GM19324 (cell line): ENCODE data around the gene PDIK1L.

ENCODE experiments used
- ATAC-seq: cut with Tn5 transposase; IDR thresholded peaks from one replicate; pipeline ENCODE4 v1.9.1; 2021; ENCODE audit warnings: mild to moderate bottlenecking, moderate library complexity; ENCODE audit not compliant: unreplicated experiment, low FRiP score

The PDIK1L gene

DNA sequence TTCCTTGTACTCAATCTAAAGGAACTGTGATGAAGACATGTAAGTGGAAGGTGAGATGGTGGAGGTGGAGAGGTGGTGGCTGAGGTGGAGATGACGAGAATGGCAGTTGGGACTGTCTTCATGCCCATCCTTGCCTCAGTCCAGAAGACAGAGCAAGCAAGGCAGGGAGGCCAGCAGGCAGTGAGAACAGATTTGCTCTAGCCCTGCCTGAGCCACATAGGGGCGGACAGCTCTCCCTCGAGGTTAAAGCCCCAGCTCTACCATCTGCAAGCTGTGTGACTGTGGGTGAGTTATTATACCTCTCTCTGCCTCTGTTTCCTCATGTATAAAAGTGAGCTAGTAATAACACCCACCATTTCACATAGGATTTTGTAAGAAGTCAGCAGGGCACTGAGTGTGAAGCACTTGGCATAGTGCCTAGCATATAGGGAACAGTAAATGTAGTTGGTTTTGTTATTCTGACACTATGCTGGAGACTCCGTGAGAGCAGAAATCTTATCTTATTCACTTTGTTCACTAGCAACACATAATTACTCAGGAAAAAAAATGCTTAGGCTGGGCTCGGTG, 42.4 kb downstream of the PDIK1L start:
- no peak for ATAC-seq

DNA sequence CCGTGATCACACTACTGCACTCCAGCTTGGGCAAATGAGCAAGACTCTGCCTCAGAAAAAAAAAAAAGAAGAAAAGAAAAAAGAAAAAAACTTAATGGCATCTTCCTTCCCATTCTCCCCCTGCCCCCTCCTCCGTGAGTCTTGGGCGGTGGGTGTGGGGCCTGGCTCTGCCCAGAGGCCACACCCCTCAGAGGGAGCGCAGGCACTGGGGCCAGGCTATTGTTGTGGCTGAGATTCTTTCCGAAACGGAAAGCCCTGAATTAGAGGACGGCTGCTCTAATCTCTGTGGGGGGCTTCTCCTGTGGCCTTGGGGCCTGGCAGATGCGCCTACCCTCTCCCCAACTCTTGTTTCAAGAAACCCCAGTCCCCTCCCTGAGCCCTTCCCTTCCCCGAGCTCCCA, 43.1 kb downstream of the PDIK1L start:
- no peak for ATAC-seq

DNA sequence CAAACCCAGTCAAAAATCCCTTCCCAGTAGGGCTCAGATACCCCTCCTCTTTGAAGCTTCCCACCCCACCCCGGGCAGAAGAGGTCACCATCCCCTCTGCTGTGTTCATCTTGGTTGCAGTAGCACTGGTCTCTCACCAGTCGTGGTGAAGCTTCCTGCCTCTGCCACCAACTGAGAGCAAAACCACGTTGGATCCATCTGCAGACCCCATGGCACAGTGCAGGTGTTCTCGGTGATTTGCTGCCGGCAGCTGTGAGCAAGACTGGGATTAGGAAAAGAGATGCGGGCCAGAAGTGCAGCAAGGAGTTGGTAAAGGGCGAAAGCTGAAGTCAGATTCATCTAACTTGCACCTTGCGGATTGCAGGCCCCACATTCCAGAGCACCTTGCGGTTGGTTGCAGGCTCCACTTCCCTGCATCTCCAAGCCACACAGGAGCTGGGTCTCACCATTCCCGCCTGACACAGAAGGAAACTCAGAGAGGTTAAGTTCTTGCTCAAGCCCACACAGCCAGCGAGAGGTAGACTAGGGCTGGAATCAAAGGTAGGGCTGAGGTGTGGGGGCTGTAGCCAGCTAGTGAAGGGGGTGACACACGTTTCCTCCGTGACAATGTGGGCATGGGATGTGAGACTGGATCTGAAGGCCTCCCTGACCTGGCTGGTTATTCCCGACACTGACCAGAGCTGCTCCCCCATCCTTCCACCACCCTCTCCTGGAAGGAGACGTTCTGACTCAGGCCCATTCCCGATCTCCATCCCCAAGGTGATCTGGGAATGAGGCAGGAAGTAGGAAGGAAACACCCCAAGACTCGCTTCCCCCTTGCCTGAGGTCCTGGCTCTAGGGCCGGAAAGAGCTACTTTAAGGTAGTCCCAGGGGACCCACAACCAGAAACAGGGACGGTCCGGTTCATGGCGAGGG, 44.0 kb downstream of the PDIK1L start:
- no peak for ATAC-seq

DNA sequence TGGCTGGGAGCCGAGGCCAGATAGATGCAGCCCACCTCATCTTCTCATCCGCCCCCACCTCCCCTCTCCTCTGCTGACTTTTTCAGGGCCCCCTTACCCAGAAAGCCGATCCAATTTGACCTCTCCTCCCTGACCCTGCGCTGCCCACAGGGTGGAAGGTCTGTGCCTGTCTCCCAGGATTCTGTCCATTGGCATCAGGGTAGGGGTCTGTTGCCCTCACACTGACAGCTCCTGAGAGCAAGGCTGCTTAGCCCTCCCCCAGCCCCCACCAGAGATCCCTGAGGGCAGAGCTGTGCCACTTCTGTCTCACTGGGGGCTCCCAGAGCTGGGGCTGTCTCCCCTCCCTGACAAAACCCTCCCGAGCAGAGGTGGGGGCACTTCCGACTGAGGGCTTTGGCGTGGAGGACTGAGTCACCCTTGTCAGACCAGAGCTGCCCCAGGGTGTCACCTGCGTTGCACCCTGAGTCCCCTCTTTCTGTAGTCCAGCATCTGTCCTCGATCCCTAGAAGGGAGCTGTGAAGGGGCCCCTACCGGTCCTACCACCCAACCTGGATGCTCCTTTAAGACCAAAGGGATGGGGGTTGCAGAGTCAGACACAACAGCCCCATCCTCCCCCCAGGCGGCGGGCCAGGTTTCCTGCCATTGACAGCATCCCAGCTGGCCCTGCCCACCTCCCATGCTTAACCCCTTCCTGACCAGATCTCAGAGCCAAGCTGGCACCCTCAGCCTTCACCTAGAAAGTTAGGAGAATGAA, 44.8 kb downstream of the PDIK1L start:
- ATAC-seq, result no peak

DNA sequence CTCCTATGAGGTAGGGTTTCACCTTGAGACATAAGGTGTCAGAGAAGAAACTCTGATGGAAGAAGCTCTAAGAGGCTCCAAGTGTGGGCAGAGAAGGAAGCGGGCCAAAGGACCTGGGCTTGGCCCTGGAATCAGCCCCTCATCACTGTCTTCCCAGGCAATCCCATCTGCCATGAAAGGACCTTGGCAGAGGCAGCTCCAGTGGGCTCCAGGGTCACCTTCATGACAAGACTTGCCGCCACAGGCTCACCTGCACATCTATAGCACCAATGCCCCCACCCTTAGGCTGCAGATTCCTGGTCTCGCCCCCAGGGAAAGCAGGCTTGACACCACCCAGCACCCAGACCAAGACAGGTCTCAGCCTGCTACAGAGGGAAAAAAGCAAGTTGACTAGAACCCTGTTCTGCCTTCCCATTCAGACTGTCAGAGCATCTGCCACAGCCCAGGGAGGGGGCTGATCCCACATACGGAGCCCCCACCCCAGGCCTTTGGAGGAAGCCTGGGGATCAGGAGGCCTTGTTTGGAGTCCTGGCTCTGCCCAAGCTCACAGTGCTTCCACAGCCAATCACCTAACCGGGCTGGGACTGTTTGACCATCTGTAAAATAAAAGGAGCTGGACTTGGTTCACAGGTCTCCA, 46.8 kb downstream of the PDIK1L start:
- no peak for ATAC-seq

DNA sequence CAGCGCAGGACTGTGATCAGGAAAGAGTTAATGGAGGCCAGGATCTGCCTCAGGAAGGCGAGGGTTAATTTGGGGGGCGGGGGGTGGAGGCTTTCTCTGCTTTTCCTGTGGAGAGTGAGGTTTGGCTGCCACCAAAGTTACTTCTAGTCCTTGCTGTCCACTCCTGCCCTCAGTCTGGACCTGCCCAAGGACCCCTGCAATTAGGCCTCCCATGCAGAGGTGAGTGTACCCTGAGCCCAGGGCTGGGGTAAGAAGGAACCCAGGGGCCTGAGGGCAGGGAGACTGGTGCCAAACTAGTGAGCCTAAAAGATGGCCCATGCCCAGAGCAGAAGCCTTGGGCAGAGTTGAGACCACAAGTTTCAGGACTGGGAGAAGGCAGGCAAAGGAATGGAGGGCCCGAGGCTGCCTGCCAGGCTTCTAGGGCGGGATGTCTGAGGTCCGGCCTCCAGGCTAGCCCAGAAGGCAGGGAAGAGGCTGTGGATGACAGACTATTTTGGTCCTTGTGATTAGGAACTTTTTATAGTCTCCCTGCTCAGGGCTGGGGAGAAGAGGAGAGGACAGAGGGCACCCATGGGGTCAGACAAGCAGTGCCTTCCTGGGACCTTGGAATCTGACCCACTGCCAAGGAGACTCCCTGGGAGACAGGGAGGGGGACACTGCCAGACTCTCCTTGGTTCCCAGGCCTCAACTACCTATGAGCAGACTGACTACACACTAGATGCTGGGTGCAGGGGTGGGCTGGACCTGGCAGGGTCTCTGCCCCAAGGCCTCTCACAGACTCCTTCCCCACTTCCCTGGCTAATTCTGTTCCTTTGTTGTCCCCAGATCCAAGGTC, 47.5 kb downstream of the PDIK1L start, which contains the start of gene FAM110D:
Gene FAM110D, plus strand, starts transcription at position 172 of the 835 bp plus-strand sequence. CDS start 2,213 bp downstream, outside the sequence.
- ATAC-seq, result no peak

DNA sequence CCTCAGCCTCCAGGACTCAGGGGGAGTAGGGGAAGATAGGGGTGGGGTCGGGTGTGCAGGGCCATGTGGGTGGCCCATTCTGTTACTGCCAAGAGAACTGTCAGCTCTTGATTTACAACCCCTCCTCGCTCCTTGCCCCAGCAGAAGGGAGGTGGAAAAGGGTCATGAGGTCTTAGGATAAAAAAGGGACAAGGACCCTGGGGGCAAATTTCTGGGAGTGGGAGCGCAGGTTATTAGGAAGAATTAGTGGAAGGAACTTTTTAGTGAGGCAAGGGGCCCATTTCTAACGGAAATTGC, 48.1 kb downstream of the PDIK1L start:
- no peak for ATAC-seq

DNA sequence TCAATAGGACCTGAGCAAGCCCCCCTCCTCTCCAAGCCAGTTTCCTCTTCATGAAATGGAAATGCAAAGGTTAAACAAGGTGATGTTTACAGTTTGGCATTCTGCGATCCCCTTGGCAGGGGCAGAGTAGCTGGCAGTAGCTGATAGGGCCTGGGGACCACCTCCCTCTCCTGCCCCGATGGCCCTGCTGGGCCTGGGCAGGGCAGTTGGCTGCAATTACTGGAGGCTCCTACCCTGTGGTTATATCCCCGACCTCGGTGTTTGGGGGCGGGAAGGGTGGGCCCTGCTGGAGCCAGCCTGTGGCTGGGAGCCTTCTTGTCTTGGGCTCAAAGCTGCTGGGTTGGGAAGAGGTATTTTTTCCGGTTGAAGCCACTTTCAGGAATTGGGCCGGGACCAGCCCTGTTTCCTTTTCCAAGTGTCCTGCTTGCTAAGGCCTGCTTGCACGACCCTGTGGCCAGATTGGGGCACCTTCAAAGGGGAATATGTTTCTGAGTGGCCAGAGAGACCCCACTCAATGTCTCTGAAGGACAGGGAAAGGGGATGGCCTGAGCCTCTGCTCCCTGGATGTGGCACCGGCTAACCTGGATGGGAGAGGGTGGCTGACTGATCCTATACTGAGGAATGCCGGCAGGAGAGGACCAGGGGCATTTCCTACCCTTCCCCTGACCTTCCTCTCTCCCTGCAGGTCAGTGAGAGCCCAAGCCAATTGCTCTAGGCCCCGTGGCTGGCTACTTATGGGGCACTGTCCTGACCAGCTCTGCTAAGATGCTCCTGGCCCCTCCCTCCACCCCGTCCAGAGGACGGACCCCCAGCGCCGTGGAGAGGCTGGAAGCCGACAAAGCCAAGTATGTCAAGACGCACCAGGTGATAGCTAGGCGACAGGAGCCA, 49.1 kb downstream of the PDIK1L start:
- no peak for ATAC-seq

DNA sequence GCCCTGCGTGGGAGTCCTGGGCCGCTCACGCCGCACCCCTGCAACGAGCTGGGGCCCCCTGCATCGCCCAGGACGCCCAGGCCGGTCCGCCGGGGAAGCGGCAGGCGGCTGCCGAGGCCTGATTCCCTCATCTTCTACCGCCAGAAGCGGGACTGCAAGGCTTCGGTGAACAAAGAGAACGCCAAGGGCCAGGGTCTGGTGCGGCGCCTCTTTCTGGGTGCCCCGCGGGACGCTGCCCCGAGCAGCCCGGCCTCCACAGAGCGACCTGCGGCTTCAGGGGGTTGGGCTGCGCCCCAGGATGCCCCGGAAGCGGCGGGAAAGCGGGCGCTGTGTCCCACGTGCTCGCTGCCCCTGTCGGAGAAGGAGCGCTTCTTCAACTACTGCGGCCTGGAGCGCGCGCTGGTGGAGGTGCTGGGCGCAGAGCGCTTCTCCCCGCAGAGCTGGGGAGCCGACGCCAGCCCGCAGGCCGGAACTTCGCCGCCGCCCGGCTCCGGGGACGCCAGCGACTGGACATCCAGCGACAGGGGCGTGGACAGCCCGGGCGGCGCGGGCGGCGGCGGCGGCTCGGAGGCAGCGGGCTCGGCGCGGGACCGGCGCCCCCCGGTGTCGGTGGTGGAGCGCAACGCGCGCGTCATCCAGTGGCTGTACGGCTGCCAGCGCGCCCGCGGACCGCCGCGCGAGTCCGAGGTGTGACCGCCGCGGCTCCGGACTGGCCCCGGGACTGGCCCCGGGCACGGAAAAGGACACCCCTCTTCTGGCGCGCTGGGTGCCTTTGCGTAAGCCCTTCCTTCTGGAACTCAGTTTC, 50.0 kb downstream of the PDIK1L start:
- no peak for ATAC-seq

DNA sequence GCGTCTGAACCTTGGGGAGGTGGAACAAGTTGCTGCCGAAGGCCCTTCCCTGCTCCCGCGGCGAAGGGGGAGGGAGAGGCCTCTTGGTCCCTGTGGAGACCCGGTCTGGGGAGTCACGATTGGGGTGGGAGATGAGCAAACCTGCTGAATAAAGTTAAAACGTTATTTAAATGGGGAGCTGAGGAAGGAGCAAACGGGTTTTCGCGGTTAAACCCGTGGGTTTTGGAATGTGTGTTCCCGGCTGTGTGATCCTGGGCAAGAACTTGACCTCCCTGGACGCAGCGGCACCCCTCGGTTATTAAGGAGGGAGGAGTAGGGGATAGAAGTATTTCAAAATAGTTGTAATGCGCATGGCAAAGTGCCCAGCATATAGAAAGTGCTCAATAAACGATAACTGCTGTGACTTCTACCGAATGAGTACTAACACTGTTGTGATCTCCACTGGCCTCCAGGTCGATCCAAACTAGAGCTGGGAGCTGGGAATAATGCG, 50.6 kb downstream of the PDIK1L start:
- ATAC-seq, result no peak

DNA sequence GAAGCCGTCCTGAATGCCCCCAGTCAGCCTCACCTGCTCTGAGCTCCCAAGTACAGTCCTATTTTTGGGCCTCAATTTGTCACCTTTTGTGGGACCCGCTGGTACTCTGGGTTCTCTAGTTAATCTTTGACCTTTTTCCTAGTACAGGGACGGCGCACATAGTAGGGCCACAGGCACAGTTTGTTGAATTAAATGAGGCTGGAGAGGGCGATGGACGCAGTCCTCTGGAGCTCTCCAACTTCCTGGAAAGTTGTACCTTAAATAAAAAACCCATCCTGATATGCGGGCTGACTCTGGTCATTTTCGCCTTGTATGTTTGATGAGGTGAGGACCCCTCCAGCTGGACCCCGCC, 52.0 kb downstream of the PDIK1L start:
- no peak for ATAC-seq

DNA sequence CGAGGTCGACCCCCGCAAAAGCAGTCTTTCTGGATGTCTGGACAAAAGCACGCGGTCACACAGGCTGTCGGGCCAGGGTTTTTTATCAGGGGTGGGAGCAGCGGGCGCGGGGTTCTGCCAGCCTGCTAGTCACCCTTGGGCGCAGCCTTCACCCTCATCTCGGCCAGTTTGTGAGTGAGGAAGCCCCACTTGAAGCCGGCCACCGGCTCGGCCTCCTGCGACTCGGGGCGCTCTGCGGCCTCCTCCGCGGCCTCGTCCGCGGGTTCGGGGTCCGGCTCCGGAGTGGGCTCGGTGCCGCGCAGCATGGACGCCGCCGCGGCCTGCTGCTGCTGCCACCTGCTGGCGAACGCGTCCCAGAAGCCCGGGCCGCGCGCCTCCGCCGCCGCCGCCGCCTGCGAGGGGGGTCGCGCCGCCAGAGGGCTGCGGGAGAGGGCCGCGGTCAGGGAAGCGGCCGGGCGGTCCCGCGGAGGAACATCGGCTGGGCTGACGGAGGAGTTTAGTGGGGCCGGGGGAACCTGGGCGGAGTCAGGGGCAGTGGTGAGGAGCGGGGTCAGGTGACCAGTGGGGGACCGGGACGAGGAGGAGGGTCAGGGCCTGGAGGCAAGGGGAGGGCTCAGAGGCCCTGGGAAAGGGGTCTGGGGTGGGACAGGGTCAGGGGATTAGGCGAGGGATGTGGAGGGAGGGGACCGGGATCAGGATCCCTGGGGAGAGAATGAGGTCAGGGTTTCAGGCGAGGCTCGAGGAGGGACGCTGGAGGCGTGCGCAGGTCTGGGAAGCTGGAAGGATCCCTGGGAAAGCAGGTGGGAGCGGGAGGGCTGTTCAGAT, 52.6 kb downstream of the PDIK1L start:
- no peak for ATAC-seq

DNA sequence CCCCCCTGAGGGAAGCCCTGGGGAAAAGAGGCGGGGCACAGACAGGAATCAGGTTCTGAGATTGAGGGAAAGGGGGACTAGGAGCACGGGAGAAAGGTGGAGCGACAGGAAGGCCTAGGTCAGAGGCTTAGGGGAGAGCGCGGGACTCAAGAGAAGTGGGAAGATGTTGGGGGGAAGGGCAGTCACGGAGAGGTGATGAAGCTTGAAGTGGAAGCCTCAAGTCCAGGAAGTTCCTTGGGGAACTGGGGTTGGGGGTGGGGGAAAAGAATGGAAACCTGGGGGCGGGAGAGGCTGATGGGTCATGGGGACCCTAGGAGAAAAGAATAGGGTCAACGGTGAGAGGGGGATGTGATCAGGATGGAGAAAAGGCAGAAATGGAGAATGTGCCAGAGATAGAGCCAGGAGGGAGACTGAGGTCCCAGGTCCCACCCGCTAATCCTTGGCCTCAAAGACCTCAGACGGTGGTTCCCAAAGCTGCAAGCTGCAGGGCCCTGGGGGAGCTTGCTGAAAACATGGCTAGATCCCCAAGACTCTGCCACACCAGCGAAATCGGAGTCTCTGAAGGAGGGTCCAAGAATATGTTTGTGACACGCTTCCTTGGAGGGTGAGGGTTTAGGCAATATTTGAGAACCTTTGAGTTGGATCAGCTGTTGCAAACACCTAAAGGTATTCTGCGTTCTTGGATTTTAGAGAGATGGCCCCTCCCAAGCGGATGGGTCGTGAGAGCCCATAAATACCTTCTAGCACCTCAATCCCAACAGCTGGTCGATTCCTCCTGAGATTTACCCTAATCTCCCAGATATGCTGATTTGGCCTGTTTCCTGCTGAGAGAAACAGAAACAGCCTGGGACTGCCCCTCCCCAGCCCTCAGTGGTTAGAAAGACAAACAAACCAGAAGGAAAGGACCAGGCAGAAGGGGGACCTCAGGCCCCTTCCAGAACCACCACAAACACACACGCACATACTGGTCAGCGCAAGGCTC, 53.5 kb downstream of the PDIK1L start:
- no peak for ATAC-seq

DNA sequence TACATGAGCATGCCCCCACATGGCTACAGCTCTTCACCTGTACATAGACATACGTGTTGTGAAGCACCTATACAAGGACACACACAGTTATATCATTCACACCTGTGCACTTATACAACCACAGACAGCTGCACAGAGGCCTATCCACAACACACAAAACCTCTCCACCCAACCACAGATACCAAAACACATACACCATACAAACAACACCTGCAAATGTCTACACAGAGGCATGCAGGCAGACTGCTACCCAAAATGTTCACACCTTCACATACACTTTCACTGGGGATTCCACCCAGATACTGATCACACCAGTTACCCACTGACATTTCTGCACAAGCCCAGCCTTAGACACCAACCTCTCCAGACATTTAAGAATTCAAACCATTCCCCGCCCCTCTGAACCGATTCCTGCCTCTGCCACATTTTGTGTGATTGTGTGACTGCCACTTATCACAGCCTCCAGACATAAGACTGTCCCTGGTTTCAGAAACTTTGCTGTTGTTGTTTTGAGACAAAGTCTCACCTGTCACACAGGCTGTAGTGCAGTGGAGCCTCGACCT, 55.2 kb downstream of the PDIK1L start:
- ATAC-seq, result no peak

DNA sequence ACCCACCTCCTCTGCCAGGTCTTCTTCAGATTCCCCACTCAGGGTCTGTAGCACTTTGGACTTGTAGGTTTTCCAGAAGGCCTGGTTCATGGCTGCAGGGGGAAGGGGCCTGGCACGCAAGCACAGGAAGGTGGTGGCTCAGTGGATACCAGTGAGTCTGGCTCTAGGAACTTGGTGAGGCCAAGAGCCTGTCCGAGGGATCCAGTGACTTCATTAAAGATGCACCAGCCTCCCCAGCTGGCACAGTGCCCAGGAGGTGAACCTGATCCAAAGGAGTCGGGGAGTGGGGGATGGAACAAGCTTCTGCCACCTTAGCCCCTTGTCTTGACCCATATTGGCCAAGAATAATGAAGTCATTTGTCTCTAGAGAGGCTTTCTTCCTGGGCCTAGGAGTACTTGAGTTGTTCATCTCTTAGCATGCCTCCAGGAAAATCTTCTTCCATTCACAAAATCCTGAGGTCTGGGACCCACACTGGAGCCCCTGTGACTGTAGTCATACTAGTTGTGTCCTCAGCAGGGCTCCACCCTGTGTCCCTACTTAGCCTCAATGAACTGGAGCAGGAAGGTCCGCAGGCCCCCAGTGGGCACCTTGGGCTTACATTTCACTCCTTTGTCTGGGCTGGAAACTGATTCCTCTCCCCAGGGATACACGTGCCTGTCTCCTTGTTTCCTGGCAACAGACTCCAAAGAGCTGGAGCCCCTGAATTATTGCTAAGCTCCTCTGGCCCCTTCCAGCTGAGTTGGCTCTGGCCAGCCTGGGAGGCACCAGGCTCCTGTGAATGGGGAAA, 57.0 kb downstream of the PDIK1L start, which contains the start of gene C1orf232:
Gene C1orf232, minus strand, starts transcription at position 554 of the 788 bp plus-strand sequence. Its CDS starts 464 bp downstream, at position 90.
- ATAC-seq, result no peak
